Islet precursor cell (in vitro differentiated cells): ENCODE measurements around the gene DDIT4.
"Not testable (repeated sequence)": the region's sequence is repeated elsewhere in the genome, so short reads cannot be mapped to it uniquely, and the experiment has no call there.

Experiments used
- DNase-seq: peaks from one replicate; pipeline ENCODE4 v3.0.0-alpha.2; 2018

Gene DDIT4

DNA sequence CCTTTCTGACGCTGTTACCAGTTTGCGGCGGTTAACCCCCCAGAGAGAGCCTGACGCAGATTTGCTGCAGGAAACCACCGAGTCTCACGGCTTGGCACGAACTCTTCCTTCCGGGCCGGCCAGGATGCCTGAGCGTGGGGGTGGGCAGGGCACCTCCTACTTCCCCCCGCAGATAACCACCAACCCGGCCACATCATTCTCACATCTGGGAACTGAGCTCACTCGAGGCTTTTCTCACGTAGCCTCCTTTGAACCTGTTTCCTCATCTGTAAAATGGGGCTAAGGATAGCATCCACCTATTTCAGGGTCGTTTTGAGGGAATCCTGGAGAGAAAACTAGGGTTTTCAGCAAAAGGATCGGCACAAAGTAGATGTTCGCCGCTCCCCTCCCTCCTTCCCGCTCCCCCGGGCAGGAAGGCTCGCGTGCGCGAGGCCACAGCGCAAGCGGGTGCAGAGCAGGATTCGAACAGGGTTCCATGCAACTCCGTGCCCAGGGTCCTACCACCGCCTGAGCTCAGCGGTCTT, 23.6 kb downstream of the DDIT4 start:
- DNase-seq: no peak

DNA sequence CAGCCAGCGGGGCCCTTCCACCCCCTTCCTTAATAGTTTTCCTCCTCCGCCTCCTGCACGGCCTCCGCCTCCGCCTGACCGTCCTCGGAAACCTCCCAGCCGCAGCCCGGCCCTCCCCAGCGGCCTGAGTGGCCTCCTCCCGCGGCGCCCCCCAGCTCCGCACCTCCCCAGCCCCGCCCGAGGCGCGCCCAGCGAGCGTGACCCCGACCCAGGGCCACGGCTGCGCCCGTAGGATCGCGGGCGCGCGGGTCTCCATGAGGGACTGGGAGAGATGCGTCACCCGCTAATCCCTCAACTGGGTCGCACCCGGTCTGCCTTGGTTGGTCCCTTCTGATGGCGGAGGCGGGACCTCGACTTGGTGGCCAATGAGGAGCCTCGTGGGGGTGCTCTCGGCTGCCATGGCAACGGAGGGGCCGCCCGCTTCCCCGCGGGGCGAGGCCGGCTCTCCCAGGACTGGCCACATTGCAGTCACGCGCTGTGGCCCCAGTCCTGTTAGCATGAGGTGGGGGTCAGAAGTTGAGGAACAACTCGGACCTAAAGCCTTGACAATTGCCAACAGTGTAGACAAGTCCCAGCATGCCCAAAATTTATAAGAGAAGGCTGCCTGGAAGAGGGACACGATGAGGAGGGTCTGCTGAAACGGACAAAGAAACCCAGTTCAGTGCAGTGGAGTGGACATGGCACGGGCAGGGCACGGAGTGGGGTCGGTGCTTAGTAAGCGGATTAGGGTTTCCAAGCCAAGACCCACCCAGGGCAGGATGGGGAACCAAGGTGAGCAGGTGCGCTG, 24.3 kb downstream of the DDIT4 start:
- peak; percentile 99 for DNase-seq

- DNase-seq: no peak
Observed at GRCh38 chr10:72298592-72299519, 25.1 kb downstream of the DDIT4 start.

GRCh38 chr10:72303424-72304128, 29.9 kb downstream of the DDIT4 start:
- DNase-seq: no peak

GRCh38 chr10:72306215-72306760, 32.6 kb downstream of the DDIT4 start:
- no peak for DNase-seq

DNA sequence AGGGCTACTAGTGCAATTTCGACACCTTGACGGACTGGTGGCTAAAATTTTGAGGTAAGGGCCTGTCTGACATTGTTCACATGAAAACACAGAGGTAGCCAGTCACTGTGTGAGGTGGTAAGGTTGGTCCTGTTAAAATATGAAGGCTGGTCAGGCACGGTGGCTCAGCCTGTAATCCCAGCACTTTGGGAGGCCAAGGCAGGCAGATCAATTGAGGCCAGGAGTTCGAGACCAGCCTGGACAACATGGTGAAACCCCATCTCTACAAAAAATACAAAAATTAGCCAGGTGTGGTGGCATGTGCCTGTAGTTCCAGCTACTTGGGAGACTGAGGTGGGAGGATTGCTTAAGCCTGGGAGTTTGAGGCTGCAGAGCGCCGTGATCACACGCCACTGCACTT, 34.0 kb downstream of the DDIT4 start:
- DNase-seq: not testable (repeated sequence)

- DNase-seq: peak; percentile 86
Observed at GRCh38 chr10:72308320-72308987, 34.7 kb downstream of the DDIT4 start.

GRCh38 chr10:72309290-72310240, 35.8 kb downstream of the DDIT4 start:
- DNase-seq: no peak

DNA sequence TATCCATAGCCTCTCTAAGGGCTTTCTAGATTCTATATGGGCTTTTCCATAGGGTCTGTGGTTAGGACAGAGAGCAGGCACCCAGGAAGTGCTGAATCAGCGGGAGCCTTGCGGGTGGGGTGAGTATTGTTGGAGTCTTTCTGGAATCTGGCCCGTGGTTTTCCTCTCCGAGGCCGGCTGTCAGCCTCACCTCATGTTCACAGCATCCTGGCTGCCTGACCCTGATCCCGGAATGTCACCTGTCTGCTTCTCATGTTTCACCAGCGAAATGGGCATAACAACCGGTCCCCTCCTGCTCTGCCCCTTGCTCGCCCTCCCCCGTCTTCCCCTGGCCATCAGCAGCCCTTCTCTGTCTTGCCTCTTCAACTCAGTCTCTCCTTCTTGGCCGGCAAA, 36.5 kb downstream of the DDIT4 start:
- DNase-seq: peak; percentile 89

- DNase-seq: no peak
Observed at GRCh38 chr10:72310636-72311035, 36.9 kb downstream of the DDIT4 start.

- DNase-seq: no peak
Observed at GRCh38 chr10:72311667-72312066, 37.9 kb downstream of the DDIT4 start.

GRCh38 chr10:72312865-72313391, 39.2 kb downstream of the DDIT4 start:
- DNase-seq: no peak

DNA sequence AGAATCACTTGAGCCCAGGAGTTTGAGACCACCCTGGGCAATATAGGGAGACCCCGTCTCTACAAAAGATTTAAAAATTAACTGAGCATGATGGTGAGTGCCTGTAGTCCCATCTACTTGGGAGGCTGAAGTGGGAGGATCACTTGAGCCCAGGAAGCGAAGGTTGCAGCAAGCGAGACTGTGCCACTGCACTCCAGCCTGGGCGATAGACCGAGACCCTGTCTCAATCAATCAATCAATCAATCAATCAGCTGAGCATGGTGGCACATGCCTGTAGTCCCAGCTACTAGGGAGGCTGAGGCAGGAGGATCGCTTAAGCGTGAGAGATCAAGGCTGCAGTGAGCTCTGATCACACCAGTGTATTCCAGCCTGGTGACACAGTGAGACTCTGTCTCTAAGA, 40.5 kb downstream of the DDIT4 start:
- no peak for DNase-seq

DNA sequence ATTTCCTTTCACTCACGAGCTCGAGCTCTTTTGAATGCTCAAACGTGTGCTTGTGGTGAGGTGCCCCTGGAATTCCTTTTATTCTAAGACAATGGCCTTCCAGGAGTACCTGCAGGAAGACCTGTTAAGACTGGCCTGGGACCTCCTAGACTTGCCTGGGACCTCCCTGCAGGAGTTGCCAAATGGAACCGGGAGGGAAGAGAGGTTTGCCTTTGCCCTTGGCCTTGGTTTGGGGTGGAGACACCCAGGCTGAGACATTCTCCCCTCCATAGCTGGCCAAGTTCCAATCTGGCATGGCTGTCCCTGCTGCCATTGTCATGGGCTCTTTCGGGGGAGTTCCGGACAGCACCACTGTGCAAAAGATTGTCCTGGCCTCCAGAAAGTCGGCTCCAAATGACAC, 41.3 kb downstream of the DDIT4 start:
- DNase-seq: no peak

GRCh38 chr10:72315611-72316385, 42.1 kb downstream of the DDIT4 start:
- no peak for DNase-seq

- no peak for DNase-seq
Observed at GRCh38 chr10:72316386-72316700, 42.6 kb downstream of the DDIT4 start.

- no peak for DNase-seq
Observed at GRCh38 chr10:72316748-72317435, 43.2 kb downstream of the DDIT4 start.

DNA sequence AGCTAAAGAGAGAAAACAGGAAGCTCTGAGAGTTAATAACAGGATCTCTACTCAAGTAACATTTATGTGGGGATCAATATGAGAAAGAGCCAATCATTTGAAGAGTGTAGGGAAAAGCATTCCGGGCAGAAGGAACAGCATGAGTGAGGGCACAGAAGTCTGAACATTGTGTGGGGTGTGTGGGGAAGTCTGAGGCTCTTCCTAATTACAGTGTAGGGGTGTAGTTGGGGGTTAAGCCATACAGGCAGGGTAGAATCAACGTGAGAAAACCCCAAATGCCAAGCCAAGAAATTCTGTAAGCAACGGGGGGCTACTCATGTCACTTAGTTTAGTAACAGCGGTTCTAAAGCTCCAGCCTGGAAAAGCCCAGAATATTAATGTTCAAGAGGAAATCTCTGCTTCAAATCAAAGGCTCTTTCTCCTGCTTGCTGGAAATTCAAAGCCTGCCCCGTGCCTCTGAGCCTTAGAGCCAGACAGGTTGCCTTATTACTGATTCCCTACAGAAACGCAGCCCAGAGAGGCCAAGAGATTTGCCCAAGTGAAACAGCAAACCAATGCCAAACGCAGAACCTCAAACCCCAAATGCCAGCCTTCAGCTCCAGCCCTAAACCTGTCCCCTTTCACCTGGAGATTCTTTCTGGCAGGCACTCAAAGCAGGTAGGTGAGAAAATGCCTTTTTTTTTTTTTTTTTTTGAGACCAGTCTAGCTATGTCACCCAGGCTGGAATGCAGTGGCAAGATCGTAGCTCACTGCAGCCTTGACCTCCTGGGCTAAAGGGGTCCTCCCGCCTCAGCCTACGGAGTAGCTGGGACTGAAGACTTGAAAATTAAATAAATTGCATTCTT, 44.9 kb downstream of the DDIT4 start:
- DNase-seq: peak; percentile 71
